Mesenchymal stem cell (in vitro differentiated cells and primary cell): ENCODE results near the gene PRSS21.

Experiments used
- DNase-seq: peaks from one replicate; pipeline ENCODE4 v3.0.0-alpha.2; 2013
- H2AFZ ChIP-seq: one replicate; pipeline ENCODE4 v1.6.1; 2013; ENCODE audit warnings: low read depth, mild to moderate bottlenecking, control low read depth, inconsistent platforms, low read length, moderate library complexity
- H2AK5ac ChIP-seq: 2 replicates; pipeline ENCODE4 v1.6.1; 2013; ENCODE audit warnings: low read length, moderate library complexity, mild to moderate bottlenecking, inconsistent platforms; ENCODE audit not compliant: severe bottlenecking
- H2BK120ac ChIP-seq: one replicate; pipeline ENCODE4 v1.6.1; 2013; ENCODE audit warnings: low read depth, mild to moderate bottlenecking, inconsistent platforms, low read length, moderate library complexity
- H2BK12ac ChIP-seq, 2 experiments: one replicate each; pipeline ENCODE4 v1.6.1; 2013; ENCODE audit warnings: inconsistent platforms in 2 of 2, low read length in 2 of 2, mild to moderate bottlenecking in 2 of 2, moderate library complexity in 2 of 2, control low read depth in 1 of 2
- H2BK15ac ChIP-seq: one replicate; pipeline ENCODE4 v1.6.1; 2013; ENCODE audit warnings: mild to moderate bottlenecking, low read depth, inconsistent platforms; ENCODE audit not compliant: poor library complexity, severe bottlenecking
- H2BK5ac ChIP-seq: 2 replicates; pipeline ENCODE4 v1.6.1; 2013; ENCODE audit warnings: low read depth, mild to moderate bottlenecking, low read length, control low read depth, inconsistent platforms; ENCODE audit not compliant: poor library complexity, severe bottlenecking
- H3K14ac ChIP-seq, 2 experiments: one replicate each; pipeline ENCODE4 v1.6.1; 2013; ENCODE audit warnings: inconsistent platforms in 2 of 2, low read length in 2 of 2, control low read depth in 1 of 2, mild to moderate bottlenecking in 1 of 2, moderate library complexity in 1 of 2
- H3K18ac ChIP-seq, 2 experiments: one replicate each; pipeline ENCODE4 v1.6.1; 2013; ENCODE audit warnings: inconsistent platforms in 2 of 2, low read length in 2 of 2, control low read depth in 1 of 2, low read depth in 1 of 2, mild to moderate bottlenecking in 1 of 2
- H3K23ac ChIP-seq, 2 experiments: one replicate each; pipeline ENCODE4 v1.6.1; 2013; ENCODE audit warnings: inconsistent platforms in 2 of 2, low read length in 2 of 2, mild to moderate bottlenecking in 2 of 2, moderate library complexity in 2 of 2, control low read depth in 1 of 2
- H3K27ac ChIP-seq: 2 replicates; pipeline ENCODE4 v1.5.1; 2013; ENCODE audit warnings: mild to moderate bottlenecking, moderate library complexity, low read length, control low read depth, inconsistent platforms; ENCODE audit not compliant: poor library complexity, severe bottlenecking
- H3K27me3 ChIP-seq, 2 experiments: 2 replicates each; pipeline versions ENCODE4 v1.6.1 to v1.7.0; 2013; ENCODE audit warnings: low read length in 2 of 2, mild to moderate bottlenecking in 2 of 2, moderate library complexity in 2 of 2, control low read depth in 1 of 2, inconsistent platforms in 1 of 2; ENCODE audit not compliant: control insufficient read depth in 1 of 2, insufficient read depth in 1 of 2
- H3K36me3 ChIP-seq, 2 experiments: 2 replicates each; pipeline versions ENCODE4 v1.6.1 to v1.7.0; 2013; ENCODE audit warnings: low read length in 2 of 2, control low read depth in 1 of 2, inconsistent platforms in 1 of 2, low read depth in 1 of 2, mild to moderate bottlenecking in 1 of 2; ENCODE audit not compliant: insufficient read depth in 2 of 2, control insufficient read depth in 1 of 2
- H3K4ac ChIP-seq, 2 experiments: one replicate each; pipeline ENCODE4 v1.6.1; 2013; ENCODE audit warnings: inconsistent platforms in 2 of 2, low read length in 2 of 2, mild to moderate bottlenecking in 2 of 2, moderate library complexity in 2 of 2, control low read depth in 1 of 2, low read depth in 1 of 2
- H3K4me1 ChIP-seq: 2 replicates; pipeline ENCODE4 v1.6.1; 2013; ENCODE audit warnings: low read depth, low read length, control low read depth; ENCODE audit not compliant: control insufficient read depth, insufficient read depth
- H3K4me2 ChIP-seq: 2 replicates; pipeline ENCODE4 v1.6.1; 2013; ENCODE audit warnings: low read length, mild to moderate bottlenecking, inconsistent platforms; ENCODE audit not compliant: poor library complexity, severe bottlenecking
- H3K4me3 ChIP-seq, 2 experiments: 2 replicates each; pipeline versions ENCODE4 v1.5.1 to v1.7.0; 2013; ENCODE audit warnings: low read length in 2 of 2, mild to moderate bottlenecking in 2 of 2, control low read depth in 1 of 2, low read depth in 1 of 2; ENCODE audit not compliant: insufficient read depth in 1 of 2
- H3K79me1 ChIP-seq: replicated peaks from 2 replicates; pipeline ENCODE4 v1.6.1; 2013; ENCODE audit warnings: mild to moderate bottlenecking, control low read depth, low read length, inconsistent platforms; ENCODE audit not compliant: poor library complexity, severe bottlenecking
- H3K9ac ChIP-seq: 2 replicates; pipeline ENCODE4 v1.7.0; 2013; ENCODE audit warnings: mild to moderate bottlenecking, low read length, moderate library complexity
- H3K9me3 ChIP-seq: 2 replicates; pipeline ENCODE4 v1.7.0; 2013; ENCODE audit warnings: mild to moderate bottlenecking, low read length; ENCODE audit not compliant: control insufficient read depth
- H4K8ac ChIP-seq: one replicate; pipeline ENCODE4 v1.6.1; 2013; ENCODE audit warnings: inconsistent platforms, mild to moderate bottlenecking, low read length, moderate library complexity
- H4K91ac ChIP-seq: one replicate; pipeline ENCODE4 v1.6.1; 2013; ENCODE audit warnings: mild to moderate bottlenecking, low read length, inconsistent platforms
- WGBS: methylation state at CpG from one replicate; pipeline ENCODE4 v1.1.7; 2013; ENCODE audit warnings: mixed read lengths; 5-methylcytosine and 5-hydroxymethylcytosine counted together

Gene PRSS21

DNA sequence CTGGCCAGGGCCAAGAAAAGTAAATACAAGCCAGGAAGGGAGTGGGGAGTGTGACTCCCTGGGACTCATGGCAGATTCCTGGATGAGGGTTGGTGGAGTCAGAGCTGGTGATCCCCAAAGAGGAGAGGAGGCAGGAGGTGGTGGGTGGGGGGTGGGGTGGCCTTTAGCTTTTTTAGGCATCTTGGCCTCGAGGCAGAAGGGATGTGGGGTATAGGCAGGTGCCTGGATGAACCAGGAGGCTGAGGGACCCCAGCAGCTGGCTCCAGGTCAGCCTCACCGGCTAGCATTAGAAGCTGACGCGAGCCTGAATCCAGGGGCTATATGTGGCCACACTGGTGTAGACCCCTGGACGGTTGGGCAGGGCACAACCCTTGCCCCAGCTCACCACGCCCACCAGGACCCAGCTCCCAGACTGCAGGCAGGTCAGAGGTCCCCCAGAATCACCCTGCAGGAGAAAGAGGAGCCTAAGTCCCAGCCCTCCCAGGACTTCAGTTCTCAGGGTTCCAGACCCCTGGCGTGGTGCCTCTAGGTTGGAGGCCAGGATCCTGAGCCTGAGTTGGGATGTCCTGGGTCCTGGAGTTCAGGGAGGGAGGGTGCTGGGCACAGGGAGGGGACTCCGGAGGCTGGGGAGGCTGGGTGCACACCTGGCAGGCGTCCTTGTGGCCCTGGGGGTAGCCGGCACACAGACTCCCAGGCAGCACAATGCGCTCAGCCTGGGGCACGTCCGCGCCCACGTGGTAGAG is 32.5 kb upstream of the PRSS21 start:
- H2BK120ac ChIP-seq = no peak overlapping the region
- H2BK15ac ChIP-seq = no peak overlapping the region
- no peak overlapping the region for H3K4me2 ChIP-seq
- H2BK12ac ChIP-seq = no peak overlapping the region
- no peak overlapping the region for H3K23ac ChIP-seq
- no peak overlapping the region for H4K91ac ChIP-seq
- H3K18ac ChIP-seq = no peak overlapping the region
- no peak overlapping the region for H2AK5ac ChIP-seq
- H3K27me3 ChIP-seq = peaks cover 9 to 60% of the 10 kb centered on the region in 2 experiments
- no peaks in the 10 kb centered on the region for H3K9me3 ChIP-seq
- peaks cover 2% of the 10 kb centered on the region for H3K4me1 ChIP-seq
- H3K36me3 ChIP-seq = no peaks in the 10 kb centered on the region
- 91% methylated on average over 14 of the region's 15 CpGs for WGBS
- no peak overlapping the region for H3K9ac ChIP-seq
- no peak overlapping the region for H3K27ac ChIP-seq
- H3K4ac ChIP-seq = no peak overlapping the region
- no peak overlapping the region for H4K8ac ChIP-seq
- peaks cover 1% of the 10 kb centered on the region for H3K79me1 ChIP-seq
- H2AFZ ChIP-seq = no peak overlapping the region
- no peak overlapping the region for H3K4me3 ChIP-seq
- no peak for DNase-seq
- H3K14ac ChIP-seq = no peak overlapping the region
- H2BK5ac ChIP-seq = no peak overlapping the region

DNA sequence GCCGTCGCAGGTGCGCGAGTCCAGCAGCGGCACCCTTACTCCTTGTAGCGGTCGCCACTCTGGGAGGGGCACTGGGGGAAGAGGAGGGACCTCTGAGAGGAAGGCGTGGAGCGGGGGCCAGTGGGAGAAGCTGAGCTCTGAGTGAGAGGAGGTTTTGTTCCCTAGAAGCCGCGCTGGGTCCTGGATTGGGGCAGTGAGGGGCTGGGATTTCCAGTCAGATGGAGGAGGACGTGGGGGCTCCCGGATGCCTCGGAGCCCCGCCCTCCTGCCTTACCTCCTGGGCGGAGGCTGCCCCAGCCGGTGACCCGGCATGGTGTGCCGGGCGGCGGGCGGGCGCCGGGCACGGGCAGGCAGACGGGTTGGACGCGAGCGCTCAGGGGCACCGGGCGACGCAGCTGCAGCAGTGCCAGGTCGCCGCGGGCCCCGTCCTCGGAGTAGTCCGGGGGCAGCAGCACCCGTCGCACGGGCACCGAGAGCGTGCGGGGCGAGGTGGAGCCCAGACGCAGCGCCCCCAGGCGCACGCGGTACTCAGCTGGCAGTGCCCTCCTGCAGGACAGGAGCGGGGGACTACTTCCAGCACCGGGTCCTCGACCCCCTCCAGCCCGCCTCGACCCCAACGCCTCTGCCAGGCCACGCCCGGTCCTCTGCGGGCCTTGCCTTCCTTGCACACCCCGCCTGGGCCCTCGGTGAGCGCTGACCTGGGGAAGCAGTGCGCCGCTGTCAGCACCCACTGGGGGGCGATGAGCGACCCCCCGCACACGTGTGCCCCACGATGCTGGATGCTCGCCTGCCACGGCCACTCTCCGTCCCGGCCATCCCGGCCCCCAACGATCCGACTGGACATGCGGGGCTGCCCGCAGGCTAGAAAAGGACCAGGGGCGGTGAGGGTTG is 31.7 kb upstream of the PRSS21 start:
- no peak overlapping the region for H3K27ac ChIP-seq
- no peak overlapping the region for H4K91ac ChIP-seq
- H3K27me3 ChIP-seq = peaks cover 10 to 66% of the 10 kb centered on the region in 2 experiments
- no peak overlapping the region for H2BK12ac ChIP-seq
- WGBS = 91% methylated on average over 76 of the region's 79 CpGs
- H3K4me1 ChIP-seq = peaks cover 2% of the 10 kb centered on the region
- H2BK120ac ChIP-seq = no peak overlapping the region
- no peak overlapping the region for H3K9ac ChIP-seq
- no peak overlapping the region for H2BK15ac ChIP-seq
- DNase-seq = no peak
- no peak overlapping the region for H2BK5ac ChIP-seq
- H3K36me3 ChIP-seq = no peaks in the 10 kb centered on the region
- no peak overlapping the region for H3K23ac ChIP-seq
- H2AFZ ChIP-seq = no peak overlapping the region
- no peak overlapping the region for H2AK5ac ChIP-seq
- no peaks in the 10 kb centered on the region for H3K9me3 ChIP-seq
- no peak overlapping the region for H4K8ac ChIP-seq
- H3K14ac ChIP-seq = no peak overlapping the region
- no peak overlapping the region for H3K4me3 ChIP-seq
- H3K18ac ChIP-seq = no peak overlapping the region
- H3K79me1 ChIP-seq = no peaks in the 10 kb centered on the region
- no peak overlapping the region for H3K4me2 ChIP-seq
- no peak overlapping the region for H3K4ac ChIP-seq

GRCh38 chr16:2786061-2786825 is 30.8 kb upstream of the PRSS21 start:
- H4K91ac ChIP-seq = no peak overlapping the region
- H3K9ac ChIP-seq = no peak overlapping the region
- H3K4me1 ChIP-seq = peaks cover 2% of the 10 kb centered on the region
- H3K79me1 ChIP-seq = no peaks in the 10 kb centered on the region
- no peak overlapping the region for H2BK120ac ChIP-seq
- 82% methylated on average over 14 of the region's 15 CpGs for WGBS
- H3K4me3 ChIP-seq = no peak overlapping the region
- no peak overlapping the region for H2AK5ac ChIP-seq
- H2BK15ac ChIP-seq = no peak overlapping the region
- H2AFZ ChIP-seq = no peak overlapping the region
- H3K36me3 ChIP-seq = no peaks in the 10 kb centered on the region
- H2BK5ac ChIP-seq = no peak overlapping the region
- H3K27ac ChIP-seq = no peak overlapping the region
- H4K8ac ChIP-seq = no peak overlapping the region
- DNase-seq = no peak
- no peak overlapping the region for H2BK12ac ChIP-seq
- H3K14ac ChIP-seq = no peak overlapping the region
- H3K23ac ChIP-seq = peak overlapping the region in 1 of 2 experiments; percentile 34
- no peak overlapping the region for H3K4me2 ChIP-seq
- no peak overlapping the region for H3K4ac ChIP-seq
- H3K27me3 ChIP-seq = peaks cover 19 to 75% of the 10 kb centered on the region in 2 experiments
- H3K9me3 ChIP-seq = no peaks in the 10 kb centered on the region
- H3K18ac ChIP-seq = no peak overlapping the region

DNA sequence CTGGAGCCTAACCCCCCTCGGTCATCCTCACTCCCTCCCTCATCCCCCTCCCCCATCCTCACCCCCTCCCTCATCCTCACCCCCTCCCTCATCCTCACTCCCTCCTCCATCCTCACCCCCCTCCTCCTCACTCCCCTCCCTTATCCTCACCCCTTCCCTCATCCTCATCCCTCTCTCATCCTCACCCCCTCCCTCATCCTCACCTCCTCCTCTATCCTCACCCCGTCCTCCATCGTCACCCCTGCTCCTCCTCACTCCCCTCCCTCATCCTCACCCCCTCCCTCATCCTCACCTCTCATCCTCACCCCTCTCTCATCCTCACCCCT is 30.2 kb upstream of the PRSS21 start:
- Histone ChIP-seq H2BK5ac (no peak overlapping the region), H2BK120ac (no peak overlapping the region), H3K4me2 (no peak overlapping the region), H2AFZ (no peak overlapping the region), H3K9me3 (no peaks in the 10 kb centered on the region), H3K79me1 (no peaks in the 10 kb centered on the region), H2BK15ac (no peak overlapping the region), H3K18ac (no peak overlapping the region), H3K9ac (no peak overlapping the region), H3K14ac (no peak overlapping the region), H3K4me3 (no peak overlapping the region), H2AK5ac (no peak overlapping the region), H3K27me3 (peaks cover 23 to 80% of the 10 kb centered on the region in 2 experiments), H4K8ac (no peak overlapping the region), H3K4ac (no peak overlapping the region), H3K27ac (no peak overlapping the region), H3K4me1 (peaks cover 2% of the 10 kb centered on the region), H4K91ac (no peak overlapping the region), H3K36me3 (no peaks in the 10 kb centered on the region), H2BK12ac (no peak overlapping the region), H3K23ac (no peak overlapping the region)
- WGBS = 78% methylated on average over 3 of the region's 3 CpGs
- no peak for DNase-seq
